Medulla oblongata (tissue), 1 donor: Measurements from ENCODE around the gene CCDC28B.

Experiments used
- DNase-seq: peaks from one replicate; pipeline ENCODE4 v3.0.0-alpha.2; 2015; ENCODE audit errors: extremely low spot score

Gene CCDC28B

GRCh38 chr1:32221980-32222755, 21.8 kb downstream of the CCDC28B start, which contains the start of the genes EIF3I and TMEM234:
Gene EIF3I (plus strand): TSS chr1:32222407. CDS start chr1:32222442, 35 bp downstream.
Gene TMEM234 (minus strand): TSS chr1:32222353. CDS start chr1:32222322, 31 bp downstream.
- peak; percentile 96 for DNase-seq

DNA sequence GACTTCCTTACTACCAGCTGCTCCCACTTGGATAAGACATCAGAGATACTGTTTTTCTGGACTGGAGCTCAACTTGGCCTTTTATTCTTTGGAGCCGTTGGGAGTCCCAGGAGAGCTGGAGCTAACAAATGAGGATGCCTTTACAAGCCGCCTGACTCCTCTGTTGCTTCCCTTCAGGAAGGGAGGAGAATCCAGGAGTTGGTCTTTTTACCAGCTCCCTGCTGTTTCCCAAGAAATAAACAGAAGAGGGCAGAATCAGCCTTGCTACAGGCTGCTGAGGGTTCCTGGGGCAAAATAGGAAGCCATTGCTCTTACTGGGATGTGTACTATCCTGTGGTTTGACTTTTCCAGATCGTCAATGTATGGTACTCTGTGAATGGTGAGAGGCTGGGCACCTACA, 23.3 kb downstream of the CCDC28B start:
- no peak for DNase-seq

GRCh38 chr1:32224285-32224684, 23.9 kb downstream of the CCDC28B start:
- DNase-seq = no peak

GRCh38 chr1:32228771-32229170, 28.4 kb downstream of the CCDC28B start:
- DNase-seq = no peak

GRCh38 chr1:32231843-32232432, 31.5 kb downstream of the CCDC28B start:
- no peak for DNase-seq

DNA sequence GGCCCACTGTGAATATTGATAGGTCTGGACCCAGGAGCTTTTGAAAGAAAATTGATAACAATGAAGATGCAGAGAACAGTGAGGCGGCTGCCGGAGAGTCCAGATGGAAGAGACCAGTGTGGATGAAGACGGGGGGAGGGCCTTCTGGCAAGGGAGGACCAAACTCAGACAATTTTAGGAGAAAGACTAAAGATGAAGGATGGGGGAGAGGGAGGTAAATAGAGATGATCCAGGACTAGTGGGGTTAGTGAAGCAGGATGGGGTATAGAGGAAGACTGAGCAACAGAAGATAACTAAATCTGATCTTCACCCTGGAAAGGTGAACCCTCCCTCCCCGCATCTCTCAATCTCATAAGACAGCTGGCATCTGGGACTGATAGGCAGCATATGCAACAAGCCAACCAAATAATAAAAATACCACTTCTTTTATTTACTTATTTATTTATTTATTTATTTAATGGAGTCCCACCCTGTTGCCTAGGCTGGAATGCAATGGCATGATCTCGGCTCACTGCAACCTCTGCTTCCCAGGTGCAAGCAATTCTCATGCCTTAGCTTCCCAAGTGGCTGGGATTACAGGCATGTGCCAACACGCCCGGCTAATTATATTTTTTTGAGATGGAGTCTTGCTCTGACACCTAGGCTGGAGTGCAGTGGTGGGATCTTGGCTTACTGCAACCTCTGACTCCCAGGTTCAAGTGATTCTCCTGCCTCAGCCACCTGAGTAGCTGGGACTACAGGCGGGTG, 32.3 kb downstream of the CCDC28B start:
- no peak for DNase-seq

- no peak for DNase-seq
Measured at GRCh38 chr1:32234792-32235191, 34.4 kb downstream of the CCDC28B start.

GRCh38 chr1:32239337-32239736, 38.9 kb downstream of the CCDC28B start:
- DNase-seq = no peak

DNA sequence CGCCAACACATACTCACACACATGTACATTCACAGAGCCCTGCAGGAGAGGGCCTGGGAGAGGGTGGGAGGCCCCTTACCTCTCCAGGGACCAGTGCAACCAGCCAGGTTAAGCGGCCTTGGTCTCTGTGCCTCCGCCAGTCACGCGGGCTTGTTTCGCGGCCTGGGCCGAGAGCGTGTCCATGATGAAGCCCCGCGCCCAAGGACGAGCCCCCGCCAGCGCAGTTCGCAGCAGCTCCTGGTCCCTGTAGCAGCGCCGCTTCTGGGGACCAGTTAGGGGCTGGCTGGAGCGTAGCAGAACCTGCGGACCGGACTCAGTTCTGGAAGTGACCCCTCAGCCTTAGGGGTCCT, 39.4 kb downstream of the CCDC28B start:
- DNase-seq = no peak

DNA sequence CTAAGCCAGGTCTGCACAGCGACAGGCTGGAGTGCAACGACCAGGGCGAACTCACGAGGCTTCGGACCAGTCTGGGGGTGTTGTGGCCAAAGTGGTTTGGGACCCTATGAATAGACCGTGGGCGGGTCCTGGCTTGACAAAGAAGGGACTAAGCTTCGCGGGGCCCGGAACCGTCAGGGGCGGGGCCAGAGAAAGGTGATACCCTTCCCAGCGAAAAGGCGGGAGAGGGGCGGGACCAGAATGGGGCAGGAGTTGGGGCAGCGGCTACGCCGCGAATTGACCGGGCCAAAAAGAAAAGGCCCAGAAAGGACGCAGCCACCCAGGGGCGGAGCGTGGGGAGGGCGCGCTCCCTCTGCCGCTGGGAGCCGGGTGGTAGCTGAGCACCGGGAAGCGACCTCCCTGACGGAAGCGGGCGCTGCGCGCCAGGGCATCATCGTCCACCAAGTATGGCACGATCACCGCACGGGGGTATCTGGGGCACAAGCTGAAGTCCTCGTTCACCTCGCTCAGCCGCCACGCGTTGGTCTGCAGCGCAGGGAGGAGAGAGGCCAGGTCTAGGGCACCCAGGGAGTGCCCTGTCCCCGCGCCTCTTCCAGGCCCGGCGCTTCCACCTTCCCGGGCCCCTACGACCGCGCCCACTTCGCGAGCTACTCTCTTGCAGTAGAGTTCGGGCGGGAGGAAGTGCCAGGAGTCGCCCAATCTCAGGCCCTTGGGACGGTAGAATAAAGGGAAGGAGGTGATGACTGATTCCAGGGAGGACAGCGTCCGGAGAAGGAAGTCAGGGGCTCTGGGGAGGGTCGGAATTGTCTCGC, 40.0 kb downstream of the CCDC28B start:
- DNase-seq = peak; percentile 53

DNA sequence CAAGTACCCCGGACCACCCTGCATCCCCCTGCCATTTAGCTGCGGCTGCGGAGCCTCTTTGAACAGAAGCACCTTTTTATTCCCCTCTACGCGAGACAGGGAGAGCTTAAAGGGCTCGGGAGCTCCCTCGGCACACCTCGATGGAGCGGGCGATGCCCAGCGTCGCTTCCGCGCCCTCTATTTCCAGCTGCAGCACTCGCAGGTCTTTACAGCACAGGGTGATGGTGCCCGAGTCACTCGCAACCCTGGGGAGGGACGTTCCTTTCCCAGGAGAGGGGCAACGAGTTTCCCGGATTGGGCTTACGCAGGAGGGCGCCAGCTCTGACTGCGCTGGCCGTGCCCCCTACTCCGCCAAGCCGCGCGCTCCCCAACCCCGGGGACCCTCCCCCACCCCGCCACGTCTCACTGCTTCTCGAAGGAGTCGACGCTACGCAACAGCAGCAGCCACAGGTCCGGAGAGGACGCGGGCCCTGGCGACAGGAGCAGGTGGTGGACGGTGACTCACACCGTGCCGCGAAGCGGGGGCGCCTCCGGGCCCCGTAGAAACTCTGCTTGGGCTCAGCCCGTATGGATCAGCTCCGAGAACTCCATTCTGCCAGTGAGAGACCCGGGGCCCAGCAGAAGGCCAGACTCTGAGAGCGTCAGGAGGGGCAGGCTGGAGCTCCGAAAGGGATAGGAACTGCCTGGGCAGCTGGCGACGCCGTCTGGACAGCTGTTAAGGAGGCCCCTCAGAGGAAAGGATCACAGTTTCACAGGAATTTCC, 40.8 kb downstream of the CCDC28B start:
- DNase-seq = peak; percentile 45

GRCh38 chr1:32242341-32242851, 42.0 kb downstream of the CCDC28B start:
- peak; percentile 70 for DNase-seq

DNA sequence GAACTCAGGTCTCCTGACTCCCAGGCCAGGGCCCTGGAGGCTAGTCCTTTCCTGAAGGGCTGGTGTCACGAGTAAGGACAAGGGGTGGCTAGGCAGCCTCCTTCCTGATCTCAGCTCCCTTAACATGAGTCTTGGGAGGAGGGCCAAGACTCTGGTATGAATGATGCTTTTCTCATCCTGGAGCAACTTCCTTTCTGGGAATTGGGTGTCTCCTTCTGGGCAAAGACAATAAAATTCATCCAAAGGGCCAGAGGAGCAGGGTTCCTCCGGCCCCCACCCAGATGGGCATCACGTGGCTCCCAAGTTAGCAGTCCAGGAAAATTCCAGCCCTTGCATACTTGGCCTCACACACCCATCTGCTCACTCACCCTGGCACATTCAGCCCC, 46.5 kb downstream of the CCDC28B start, which contains the start of gene FAM167B:
TSS of gene FAM167B (plus strand) at position 335 of the 386 bp plus-strand sequence. CDS start 200 bp downstream, outside the sequence.
- DNase-seq = no peak

GRCh38 chr1:32247452-32247851, 47.1 kb downstream of the CCDC28B start:
- DNase-seq = no peak

DNA sequence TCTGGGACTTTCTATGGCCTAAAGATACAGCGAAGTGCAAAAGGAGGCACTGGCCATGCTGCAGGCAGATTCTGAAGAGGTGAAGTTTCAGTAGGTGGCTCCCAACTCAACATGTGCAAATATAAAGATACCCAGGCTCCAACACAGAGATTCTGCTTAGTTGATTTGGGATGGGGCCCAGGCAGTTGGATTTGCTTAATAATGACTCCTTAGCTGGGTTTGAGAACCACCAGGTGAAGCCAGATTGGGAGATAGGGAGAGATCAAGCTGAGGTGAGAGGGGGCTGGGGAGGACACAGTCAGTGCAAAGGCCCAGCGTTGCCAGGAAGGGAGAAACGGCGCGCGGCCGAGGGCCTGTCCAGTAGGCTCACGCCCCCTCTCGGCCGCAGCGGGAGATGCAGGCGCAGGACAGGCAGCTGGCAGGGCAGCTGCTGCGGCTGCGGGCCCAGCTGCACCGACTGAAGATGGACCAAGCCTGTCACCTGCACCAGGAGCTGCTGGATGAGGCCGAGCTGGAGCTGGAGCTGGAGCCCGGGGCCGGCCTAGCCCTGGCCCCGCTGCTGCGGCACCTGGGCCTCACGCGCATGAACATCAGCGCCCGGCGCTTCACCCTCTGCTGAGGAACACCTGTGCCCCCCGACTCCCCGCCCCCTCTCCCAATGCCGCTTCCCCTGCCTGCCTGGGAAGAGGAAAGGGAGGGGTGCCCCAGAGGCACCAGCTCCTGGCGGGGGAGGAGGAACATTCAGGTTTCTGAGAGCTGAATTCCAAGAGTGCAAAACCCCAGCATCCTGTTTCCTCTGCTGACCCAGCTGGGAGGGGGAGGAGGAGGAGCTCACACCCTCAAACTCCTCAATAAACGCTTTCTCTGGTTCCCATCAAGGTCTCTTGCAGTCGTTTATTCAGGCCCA, 47.8 kb downstream of the CCDC28B start:
- DNase-seq = no peak

DNA sequence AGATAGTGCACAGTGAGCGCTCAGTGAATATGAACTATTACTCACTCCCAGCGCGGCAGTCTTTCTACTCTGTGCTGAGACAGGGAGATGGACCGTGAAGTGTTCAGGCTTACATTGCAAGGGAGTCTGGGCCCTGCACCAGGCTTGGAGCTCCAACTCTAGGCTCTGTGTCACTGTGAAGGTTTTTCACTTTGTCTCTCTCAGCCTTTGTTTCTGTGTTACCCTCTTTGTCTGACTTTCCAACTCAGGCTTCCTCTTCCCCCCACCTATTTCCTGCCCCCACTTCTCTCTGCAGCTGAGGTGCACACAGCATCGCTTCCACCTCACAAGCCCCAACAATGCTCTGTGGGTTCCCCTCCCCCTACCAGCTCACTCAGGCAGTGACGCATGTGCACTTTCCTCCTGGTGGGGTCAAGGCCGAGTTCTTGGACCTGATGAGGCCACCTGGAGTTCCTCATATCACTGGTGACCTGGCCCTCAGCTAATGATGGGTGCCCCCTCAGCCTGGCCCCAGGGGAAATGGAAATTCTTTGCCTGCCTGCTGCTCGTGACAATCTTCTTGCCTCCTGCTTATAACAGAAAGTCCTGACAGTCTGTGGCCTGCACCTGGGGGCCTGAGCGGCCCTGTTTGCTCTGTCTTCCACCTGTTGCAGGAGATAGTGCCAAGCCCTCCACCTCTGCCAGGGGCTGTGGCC, 49.6 kb downstream of the CCDC28B start:
- DNase-seq = no peak

GRCh38 chr1:32250893-32251716, 50.7 kb downstream of the CCDC28B start, which contains the start of gene LCK:
Gene LCK (plus strand): TSS chr1:32251265. CDS start chr1:32274330, 23,065 bp downstream.
- no peak for DNase-seq
